ENCODE measurements around the gene PPM1K.

Gene PPM1K

DNA sequence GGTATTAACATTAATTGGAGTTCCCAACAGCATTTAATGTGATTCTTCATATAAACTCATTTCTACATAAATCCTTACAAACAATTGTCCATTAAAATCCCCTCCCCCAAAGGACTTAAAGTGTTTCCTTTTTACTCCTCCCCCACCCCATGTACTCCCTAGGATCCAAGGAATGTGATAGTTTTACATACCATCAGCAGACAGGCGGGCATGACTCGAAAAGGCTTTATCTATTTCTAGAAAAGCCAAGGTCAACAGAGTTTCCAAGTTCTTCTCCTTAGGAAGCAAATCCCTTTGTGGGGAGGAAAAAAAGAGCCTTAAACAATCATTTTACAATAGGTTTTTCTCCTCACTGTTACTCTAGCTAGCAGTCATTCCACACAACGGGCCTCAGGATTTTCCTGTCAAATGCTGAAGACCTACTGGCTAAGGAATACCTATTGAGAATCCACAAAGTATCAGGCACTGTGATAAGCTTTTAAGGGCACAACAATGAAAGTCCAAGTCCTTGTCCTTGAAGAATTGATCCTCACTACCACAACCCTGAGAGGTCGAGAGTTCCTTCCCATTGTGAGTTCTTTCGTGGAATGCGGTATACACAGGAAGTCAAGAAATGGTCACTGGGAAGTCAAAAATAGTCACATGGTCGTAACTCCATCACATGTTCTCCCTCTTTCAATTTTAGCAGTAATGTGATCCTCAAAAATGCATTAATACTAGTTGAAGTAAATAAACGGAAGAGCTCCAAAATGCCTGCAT, 7.2 kb downstream of the PPM1K start:
- no peak for DNase-seq (ENCODE audit: low read depth, low spot score)

DNA sequence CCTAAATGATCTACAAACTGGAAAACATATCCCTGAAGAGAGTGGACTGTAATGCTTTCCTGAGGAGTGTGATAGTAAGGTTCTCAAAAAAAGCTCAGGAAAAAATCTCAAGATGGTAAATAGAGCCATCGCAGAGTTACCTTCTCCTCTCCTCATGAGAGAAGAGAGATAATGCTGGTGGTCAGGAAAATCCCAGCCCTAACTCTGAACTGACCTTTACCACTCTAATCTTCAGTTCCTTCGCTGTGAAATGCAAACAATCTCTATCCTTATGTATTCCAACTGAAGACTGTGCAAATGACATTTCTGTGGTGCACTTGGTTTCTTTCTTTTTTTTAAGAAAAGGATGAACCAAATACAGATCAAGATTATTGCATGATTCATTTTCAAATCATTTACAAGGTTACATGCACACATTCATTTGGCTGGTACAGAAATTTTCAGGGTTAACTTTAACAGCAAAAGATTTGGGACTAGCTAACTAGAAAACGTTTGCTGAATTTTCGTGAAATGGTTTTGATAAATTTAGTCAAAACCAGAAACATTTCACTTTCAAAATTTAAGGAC, 8.3 kb downstream of the PPM1K start:
- no peak for DNase-seq (ENCODE audit: low read depth, low spot score)

DNA sequence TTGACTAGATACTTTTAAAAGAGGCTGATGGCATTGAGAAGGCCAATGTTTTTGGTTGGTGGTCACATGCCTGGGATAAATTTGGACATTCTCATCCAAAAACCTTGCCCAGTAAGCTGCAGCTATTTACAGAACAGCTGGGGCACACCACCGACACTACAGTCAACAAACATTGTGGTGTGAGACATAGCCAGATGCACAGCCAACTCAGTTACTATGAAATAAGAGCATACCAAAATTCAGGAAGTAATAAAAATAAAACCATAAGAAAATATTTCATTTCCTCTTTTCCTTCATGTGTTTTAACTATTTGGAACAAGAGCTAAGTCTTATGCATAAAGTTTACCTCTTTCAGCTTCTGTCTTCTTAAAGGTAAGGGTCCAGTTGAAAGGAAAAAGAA, 8.8 kb downstream of the PPM1K start:
- no peak for DNase-seq (ENCODE audit: low read depth, low spot score)

DNA sequence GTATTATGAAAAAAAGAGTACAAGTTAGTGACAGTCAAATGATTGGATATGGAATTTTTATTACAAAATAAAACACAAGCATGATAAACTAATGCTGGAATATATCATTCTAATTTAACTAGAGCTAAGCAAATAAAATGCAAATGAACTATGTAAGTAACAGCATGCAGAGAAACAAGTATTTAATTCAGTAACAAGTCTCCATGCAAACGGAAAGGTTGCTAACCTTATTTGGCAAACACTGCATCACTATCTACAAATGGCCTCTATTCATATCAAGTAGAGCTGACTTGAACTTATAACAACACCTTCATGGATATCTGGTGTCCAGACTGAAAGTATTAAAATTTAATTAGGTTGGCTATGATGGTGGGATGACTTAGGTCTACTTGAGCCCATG, 15.4 kb downstream of the PPM1K start:
- DNase-seq (ENCODE audit: low read depth, low spot score) = no peak

DNA sequence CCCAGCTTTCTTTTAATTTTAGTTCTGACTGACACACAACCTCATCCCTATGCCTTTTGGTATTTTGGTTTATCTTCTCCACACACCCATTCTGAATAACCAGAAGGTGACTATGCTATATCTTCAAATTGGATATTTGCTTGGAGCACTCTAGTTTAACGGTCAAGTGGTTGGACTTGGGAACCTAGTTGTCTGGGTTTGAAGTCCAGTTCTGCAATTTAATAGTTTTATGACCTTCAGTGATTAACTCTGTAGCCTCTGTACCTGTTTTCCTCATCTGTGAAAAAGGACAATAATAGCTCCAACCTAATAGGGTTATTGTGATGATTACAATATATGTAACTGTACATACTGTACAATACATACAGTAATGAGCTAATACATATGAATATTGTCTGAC, 20.0 kb downstream of the PPM1K start:
- DNase-seq (ENCODE audit: low read depth, low spot score) = no peak

DNA sequence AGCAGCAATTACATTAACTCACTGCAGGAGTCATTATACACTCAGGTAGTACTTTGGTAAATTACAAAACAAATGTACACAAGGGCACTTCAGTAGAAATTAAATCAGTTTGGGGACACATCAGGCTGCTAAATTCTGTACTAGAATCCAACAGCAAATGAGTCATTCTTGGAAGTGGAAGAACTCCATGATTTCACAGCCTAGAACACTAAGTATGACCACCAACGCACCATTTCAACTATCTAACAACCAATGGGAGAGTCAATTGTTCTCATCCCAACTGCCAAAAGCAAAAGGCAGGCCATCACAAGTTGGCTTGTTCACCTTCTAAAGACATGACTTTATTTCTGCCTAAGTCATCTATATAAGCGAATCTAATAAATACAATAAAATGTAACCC, 26.6 kb downstream of the PPM1K start:
- DNase-seq (ENCODE audit: low read depth, low spot score) = no peak

DNA sequence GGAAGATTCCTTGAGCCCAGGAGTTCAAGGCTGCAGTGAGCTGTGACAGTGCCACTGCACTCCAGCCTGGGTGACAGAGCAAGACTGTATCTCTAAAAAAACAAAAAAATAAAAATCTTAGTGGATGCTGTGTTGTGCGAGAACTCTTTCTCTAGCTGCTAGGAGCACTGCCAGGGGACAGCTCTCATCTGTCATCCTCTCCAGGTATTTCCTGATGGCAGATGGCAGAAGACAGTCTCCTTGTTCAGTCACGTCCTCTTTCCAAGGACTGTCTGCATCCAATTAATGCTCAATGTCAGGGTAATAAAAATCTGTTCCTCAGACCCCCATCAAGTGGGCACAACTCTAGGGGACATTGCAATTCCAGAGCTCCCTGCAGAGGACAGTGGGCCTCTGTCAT, 29.2 kb downstream of the PPM1K start:
- no peak for DNase-seq (ENCODE audit: low read depth, low spot score)

DNA sequence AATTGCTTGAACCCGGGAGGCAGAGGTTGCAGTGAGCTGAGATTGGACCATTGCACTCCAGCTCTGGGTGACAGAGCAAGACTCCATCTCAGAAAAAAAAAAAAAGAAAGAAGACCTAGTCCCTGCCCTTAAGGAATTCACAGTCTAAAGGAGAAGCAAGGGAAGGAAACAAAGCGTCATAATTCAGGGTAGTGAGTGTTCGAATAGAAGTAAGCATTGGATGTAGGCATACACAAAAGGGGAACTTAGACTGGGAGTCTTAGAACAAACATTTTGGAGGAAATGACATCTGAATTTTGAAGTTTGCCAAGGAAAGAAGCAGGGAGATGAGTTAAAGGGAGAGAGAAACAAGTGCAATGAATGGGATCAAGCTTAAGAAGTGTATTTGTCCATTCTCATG, 32.4 kb downstream of the PPM1K start:
- DNase-seq (ENCODE audit: low read depth, low spot score) = no peak

DNA sequence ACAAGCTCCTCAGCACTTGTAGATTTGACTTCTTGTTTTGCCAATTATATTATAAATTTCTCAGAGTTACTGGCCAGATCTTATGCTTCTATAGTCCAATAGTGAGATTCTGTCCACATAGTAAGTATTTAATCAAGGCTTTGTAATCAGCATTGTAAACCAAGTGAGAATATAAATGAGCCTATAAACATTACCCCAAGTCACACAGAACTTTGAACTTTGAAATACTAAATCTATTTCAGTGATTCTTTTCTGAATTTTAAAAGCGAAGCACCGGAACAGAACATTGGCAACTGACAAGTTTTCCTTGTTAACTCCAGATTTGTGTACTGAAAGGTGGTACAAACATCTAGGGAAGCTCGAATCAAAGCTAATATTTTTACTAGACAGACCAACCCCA, 37.2 kb downstream of the PPM1K start:
- no peak for DNase-seq (ENCODE audit: low read depth, low spot score)

DNA sequence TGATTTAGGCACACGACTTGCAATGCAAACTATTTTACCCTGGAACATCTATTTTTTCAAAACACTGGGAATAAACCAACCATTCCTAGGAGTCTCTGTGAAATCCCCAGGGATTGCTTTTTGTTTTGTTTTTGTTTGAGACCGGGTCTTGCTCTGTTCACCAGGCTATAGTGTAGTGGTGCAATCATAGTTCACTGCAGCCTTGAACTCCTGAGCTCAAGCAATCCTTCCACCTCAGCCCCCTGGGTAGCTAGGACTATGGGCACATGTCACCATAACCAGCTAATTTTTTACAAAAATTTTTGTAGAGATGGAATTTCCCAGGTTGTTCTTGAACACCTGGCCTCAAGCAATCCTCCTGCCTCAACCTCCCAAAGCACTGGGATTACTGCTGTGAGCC, 37.8 kb downstream of the PPM1K start:
- no peak for DNase-seq (ENCODE audit: low read depth, low spot score)

DNA sequence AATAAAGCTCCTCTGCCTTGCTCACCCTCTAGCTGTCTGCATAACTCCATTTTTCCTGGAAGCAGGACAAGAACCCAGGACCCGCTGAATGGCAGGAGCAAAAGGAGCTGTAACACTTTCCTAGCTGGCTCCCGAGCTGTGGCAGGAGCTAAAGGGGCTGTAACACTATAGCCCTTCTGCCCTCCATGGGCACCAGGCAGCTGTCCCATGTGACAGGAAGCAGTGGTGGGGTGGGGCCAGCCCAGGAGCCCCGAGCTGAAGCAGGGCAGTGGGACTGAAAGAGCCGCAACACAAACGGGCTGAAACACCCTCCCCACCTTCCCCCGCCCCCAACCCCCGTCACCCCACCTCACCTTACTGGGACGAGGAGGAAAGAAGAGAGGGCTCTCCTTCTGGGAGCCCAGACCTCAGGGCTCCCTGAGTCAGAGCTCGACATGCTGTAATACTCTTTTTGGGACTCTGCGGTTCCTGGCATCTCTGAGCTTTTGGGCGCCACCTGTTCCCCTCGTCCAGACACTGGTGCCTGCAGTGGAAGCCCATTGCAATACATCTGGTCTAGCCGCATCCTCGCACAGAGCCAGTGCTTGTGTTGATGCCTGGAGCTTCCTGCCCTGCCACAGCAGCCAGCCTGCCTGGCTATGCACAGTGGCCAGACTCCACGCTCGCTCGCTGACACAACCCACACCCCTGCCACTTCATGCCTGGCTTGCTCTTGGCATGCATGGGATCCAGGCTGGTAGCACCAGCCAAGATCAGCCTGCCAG, 39.4 kb downstream of the PPM1K start:
- no peak for DNase-seq (ENCODE audit: low read depth, low spot score)

DNA sequence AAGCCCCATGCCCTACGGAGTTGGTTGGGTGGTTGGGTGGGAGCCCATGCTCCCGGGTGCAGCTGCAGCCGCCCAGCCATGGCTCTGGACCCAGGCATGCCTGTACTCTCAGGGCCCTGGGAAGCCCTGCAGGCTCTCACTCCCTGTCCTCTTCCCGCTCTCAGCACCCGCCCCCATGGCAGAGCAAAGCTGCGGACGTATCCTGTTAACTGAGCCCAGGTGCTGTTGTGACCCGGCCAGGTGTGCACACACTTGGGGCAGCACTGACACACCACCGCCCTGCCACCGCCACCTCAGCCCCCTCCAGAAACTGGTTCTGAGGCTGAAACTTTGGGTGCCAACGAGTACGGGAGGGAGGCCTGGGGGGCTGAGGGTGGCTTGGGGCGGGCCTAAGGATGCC, 40.3 kb downstream of the PPM1K start:
- DNase-seq (ENCODE audit: low read depth, low spot score) = no peak

DNA sequence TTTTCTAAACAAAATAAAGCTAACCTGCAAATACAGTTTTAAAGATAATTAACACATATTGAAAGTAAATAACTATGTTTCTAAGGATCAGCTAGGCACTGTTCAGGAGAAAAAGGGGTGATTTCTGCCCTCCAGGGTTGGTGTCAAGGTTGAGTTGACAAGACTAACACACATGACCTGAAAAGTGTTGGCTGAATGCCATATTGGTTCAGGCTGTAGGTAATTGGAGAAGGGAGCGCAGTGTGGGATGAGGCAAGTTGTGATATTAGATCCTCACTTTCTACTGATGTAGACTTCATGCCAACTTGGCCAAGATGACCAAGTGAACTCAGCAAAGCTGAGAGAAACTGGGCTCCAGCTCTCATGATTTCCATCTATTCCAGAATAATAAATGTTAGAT, 42.2 kb downstream of the PPM1K start:
- DNase-seq (ENCODE audit: low read depth, low spot score) = no peak

DNA sequence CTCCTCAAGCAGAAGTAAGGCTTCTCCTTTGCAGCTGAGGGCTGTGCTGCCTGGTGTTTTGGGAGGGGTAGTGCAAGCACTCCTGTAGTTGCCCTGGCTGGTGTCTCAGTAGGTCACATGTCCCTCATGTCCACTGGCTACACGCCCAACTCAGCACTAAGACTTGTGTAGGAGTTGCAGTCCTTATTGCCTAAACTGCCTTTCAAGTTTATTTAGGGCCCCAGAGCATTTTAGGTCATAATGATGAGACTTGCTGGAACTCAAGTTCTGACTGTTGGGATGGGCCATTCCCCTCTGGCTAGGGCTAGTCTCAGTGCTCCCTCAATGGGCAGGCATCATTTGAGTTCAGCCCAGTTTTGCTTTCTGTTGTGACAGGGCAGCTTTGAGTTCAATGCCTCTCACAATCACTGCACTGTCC, 44.1 kb downstream of the PPM1K start:
- no peak for DNase-seq (ENCODE audit: low read depth, low spot score)

DNA sequence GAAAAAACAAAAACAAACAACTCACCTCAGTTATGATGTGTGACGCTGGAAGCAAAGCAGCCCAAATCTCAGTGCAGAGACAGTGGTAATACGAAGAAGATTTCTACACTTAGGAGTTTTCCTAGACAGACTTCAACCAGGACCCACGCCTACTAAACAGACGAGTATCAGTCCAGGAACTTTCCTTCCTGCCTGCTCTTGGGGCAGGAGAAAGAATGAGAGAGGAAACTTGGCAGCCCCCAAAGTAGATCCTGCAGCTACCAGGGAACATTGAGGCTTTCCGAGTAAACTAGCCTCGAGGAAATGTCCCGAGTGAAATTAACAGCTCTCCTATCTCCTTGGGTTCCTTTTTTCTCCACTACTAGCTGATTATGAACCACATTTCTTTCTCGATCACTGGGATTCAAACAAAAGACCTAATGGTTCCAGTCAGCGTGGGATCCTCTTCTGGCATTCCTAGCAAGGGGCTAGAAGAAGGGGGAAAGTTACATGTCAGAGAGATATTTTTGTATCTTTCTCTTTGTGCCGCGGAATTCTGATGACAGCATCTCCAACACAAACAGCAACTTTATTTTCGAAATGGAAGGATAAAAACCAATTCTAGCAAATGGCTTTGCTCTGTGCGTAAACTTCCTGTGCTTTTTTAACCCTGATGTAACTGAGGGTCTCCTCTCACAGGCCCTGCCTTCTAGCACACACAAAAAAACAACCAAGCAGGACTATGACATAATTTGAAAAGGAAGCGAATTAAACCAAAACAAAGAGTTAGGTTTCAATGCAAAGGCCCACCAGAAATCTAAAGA, 53.2 kb downstream of the PPM1K start:
- DNase-seq (ENCODE audit: low read depth, low spot score) = peak; percentile 21

DNA sequence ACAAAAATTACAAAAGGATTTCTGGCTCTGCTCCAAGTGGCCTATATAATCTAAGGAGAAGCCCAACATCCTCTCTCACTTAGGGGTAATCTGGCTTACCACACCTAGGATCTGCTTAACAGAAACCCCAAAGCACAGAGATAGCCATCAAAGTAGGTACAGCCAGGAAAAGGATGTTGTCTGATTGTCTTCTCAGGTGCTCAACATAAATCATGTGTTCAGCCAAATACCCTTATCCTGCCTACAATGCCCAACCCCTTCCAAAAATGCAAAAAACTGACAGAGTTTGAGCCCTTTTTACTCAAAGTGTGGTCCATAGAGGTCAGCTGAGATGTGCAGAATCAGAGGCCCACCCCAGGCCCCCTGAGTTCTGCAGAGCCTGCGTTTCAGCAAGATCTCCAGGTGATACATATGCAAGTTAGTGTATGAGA, 53.9 kb downstream of the PPM1K start:
- no peak for DNase-seq (ENCODE audit: low read depth, low spot score)

DNA sequence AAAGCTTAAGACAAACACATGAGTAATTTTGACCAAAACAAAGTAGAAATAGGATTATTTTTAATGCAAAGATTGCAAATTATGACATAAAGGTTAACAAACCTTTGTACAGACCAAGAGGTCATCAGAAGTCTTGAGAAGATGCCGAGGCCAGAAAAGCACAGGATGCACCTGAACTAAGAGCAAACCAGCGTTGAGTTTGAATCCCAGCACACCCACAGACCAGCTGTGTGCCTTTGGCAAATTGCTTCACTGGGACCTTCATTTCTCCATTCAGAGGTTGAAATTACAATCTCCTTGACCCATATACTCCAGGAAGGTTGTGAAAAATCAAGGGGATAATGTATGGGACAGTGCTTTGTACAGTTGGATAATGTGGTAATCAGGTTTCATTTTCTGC, 56.6 kb downstream of the PPM1K start:
- no peak for DNase-seq (ENCODE audit: low read depth, low spot score)

DNA sequence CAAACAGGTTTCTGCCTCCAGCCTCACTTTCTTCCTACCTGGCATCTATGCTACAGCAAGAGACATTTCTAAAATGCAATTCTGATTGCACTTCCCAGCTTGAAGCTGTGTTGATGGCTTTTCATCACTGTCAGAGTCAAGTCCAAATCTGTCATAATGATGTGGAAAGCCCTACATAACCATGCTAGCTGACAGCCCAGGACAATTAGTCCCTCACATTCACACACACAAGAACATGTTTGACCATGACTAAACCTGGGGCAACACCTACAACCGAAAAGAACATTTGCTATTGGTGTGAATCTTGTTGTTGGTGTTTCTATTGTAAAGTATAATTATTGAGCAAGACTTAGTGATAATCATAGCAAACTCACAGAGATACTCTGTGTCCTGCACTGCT, 58.2 kb downstream of the PPM1K start:
- no peak for DNase-seq (ENCODE audit: low read depth, low spot score)

DNA sequence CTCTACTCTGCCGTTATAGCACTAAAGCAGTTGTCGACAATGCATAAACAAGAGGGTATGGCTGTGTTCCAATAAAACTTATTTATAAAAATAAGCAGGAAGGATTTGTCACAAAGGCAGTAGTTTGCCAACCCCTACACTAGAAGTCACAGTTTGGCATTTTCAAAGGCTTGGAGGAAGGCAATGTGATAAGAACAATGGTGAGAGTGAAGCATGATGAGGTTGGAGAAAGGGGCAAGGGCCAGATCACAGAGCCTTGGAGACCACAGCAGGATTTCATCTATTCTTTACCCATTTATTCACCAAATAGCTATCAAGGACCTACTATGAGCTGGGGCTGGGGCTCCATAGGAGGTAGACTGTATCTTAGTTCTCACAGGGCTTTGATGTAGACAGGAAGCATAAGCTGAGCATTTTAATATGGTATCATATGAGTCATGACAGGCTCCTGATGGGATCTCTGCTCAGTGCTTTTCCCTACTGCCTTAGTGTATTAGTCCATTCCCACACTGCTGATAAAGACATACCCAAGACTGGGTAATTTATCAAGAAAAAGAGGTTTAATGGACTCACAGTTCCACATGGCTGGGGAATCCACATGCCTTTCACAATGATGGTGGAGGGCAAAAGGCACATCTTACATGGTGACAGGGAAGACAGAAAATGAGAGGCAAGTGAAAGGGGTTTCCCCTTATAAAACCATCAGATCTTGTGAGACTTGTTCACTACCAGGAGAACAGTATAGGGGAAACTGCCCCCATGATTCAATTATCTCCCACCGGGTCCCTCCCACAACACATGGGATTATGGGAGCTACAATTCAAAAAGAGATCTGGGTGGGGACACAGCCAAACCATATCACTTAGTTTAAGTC, 58.9 kb downstream of the PPM1K start:
- no peak for DNase-seq (ENCODE audit: low read depth, low spot score)

DNA sequence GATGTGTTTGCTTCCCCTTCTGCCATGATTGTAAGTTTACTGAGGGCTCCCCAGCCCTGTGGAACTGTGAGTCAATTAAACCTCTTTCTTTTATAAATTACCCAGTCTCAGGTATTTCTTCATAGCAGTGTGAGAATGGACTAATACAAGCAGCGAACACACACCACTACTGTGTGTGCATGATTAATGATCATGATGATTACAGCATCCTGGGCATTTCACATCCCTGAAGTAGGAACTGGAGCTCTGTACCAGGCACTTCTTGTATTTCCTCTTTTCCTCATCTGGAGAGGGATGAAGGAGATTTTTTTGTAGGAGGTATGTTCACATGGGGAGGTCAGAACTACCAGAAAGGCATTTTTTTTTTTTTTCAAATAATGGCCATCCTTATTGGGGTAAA, 60.8 kb downstream of the PPM1K start:
- no peak for DNase-seq (ENCODE audit: low read depth, low spot score)

DNA sequence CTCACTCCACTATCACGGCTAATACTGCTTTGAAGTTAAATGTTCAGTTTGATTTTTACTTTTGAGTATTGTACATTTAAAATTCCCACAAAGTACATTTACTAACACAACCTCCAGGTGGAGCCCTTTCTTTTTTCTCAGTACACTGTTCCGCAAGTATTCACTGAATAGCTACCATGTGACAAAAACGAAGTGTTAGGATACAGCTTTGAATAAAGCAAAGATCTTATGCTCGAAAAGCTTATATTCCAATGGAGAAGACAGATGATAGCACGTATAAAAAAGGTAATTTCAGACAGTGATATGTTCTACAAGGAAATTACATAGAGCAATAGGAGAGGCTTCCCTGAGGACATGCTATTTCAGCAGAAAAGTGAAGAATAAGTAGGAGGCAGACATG, 65.3 kb downstream of the PPM1K start:
- no peak for DNase-seq (ENCODE audit: low read depth, low spot score)
